GM12878 (cell line): ENCODE results near the gene NFATC2.

Experiments used
- BRCA1 ChIP-seq: IDR thresholded peaks from 2 replicates; pipeline ENCODE4 v1.6.1; 2011; ENCODE audit warnings: low read depth, low read length, improper control_type of control experiment
- CEBPB ChIP-seq, 2 experiments: fragments of 150-350 bp in 1 of 2; IDR thresholded peaks; 2 replicates each; pipeline ENCODE4 v1.6.1; 2012 to 2014; ENCODE audit warnings: low read depth in 2 of 2, low read length in 2 of 2, borderline replicate concordance in 1 of 2, inconsistent platforms in 1 of 2
- CREB1 ChIP-seq: IDR thresholded peaks from 2 replicates; pipeline ENCODE4 v1.6.1; 2012; ENCODE audit warnings: low read depth, mild to moderate bottlenecking, inconsistent platforms
- POLR2A ChIP-seq: IDR thresholded peaks from 2 replicates; pipeline ENCODE4 v1.6.1; 2011; ENCODE audit warnings: low read depth, mild to moderate bottlenecking, low read length
- POLR2AphosphoS5 ChIP-seq: IDR thresholded peaks from 2 replicates; pipeline ENCODE4 v1.6.1; 2011; ENCODE audit warnings: mild to moderate bottlenecking, low read length, inconsistent platforms
- ZBTB33 ChIP-seq: fragments of 450-650 bp; IDR thresholded peaks from 2 replicates; pipeline ENCODE4 v1.6.1; 2017; ENCODE audit warnings: mild to moderate bottlenecking
- ZNF274 ChIP-seq: IDR thresholded peaks from one replicate; pipeline ENCODE4 v1.8.0; 2011; ENCODE audit not compliant: insufficient read length, insufficient read depth
- TF ChIP-seq, protein P1 (sequence below), 3 experiments: IDR thresholded peaks in 2 of 3; conservative IDR thresholded peaks in 1 of 3; 2 replicates each; pipeline ENCODE4 v1.5.1; 2011; ENCODE audit warnings: low read depth in 3 of 3, low read length in 3 of 3, mild to moderate bottlenecking in 3 of 3, control low read depth in 2 of 3, moderate library complexity in 2 of 3, inconsistent platforms in 1 of 3, mixed read lengths in 1 of 3; ENCODE audit not compliant: control insufficient read depth in 2 of 3, insufficient read depth in 1 of 3; ENCODE audit errors: extremely low read depth in 1 of 3

- TF ChIP-seq POLR2AphosphoS5 (no peak), POLR2A (no peak), BRCA1 (no peak), CEBPB (IDR thresholded peaks at IDR 0.05; ENCODE audit: borderline replicate concordance in 1 of 2, low read depth in 2 of 2, low read length in 2 of 2) (no peak), ZNF274 (no peak), ZBTB33 (no peak), CREB1 (no peak)
- TF ChIP-seq, protein P1, sequence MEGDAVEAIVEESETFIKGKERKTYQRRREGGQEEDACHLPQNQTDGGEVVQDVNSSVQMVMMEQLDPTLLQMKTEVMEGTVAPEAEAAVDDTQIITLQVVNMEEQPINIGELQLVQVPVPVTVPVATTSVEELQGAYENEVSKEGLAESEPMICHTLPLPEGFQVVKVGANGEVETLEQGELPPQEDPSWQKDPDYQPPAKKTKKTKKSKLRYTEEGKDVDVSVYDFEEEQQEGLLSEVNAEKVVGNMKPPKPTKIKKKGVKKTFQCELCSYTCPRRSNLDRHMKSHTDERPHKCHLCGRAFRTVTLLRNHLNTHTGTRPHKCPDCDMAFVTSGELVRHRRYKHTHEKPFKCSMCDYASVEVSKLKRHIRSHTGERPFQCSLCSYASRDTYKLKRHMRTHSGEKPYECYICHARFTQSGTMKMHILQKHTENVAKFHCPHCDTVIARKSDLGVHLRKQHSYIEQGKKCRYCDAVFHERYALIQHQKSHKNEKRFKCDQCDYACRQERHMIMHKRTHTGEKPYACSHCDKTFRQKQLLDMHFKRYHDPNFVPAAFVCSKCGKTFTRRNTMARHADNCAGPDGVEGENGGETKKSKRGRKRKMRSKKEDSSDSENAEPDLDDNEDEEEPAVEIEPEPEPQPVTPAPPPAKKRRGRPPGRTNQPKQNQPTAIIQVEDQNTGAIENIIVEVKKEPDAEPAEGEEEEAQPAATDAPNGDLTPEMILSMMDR (IDR thresholded peaks at IDR 0.05 in 2 of 3, conservative IDR thresholded peaks at IDR 0.05 in 1 of 3; ENCODE audit: control insufficient read depth in 2 of 3, extremely low read depth in 1 of 3, insufficient read depth in 1 of 3, low read depth in 3 of 3, low read length in 3 of 3): no peak
Observed at GRCh38 chr20:51369503-51369902, 173.0 kb downstream of the NFATC2 start.
